ENCODE results near the gene CANT1. TPM values are rescaled to one million over a fixed set of nuclear protein-coding genes. Genes with fewer than 3 reads are reported as not detected.
A peak's percentile ranks its signal among the peaks of the same experiment; 100 is the strongest.

The CANT1 gene
- total and polyA plus RNA-seq, 9 donors = 18.6 to 48.8 (median 33.8) TPM

- TF ChIP-seq EP300 (IDR thresholded peaks at IDR 0.05) (no peak), CTCF (IDR thresholded peaks at IDR 0.05) (no peak), POLR2A (IDR thresholded peaks at IDR 0.05) (no peak)
- peak overlapping the region; percentile 61 to 84 for H3K27ac ChIP-seq
- peaks cover 20% of the 10 kb centered on the region for H3K4me1 ChIP-seq (ENCODE audit: insufficient read depth)
- DNase-seq = peak; percentile 61 to 72 (median 69)
- H3K9me3 ChIP-seq = no peaks in the 10 kb centered on the region
- no peaks in the 10 kb centered on the region for H3K27me3 ChIP-seq
- no peaks in the 10 kb centered on the region for H3K36me3 ChIP-seq
- 37 to 67% (median 55%) methylated on average over 10 of the region's 10 CpGs for WGBS, 3 donors
- H3K4me3 ChIP-seq = no peak overlapping the region
- intact Hi-C loops (cut with DNase I) = no loop called here
These were observed 56.9 kb downstream of the CANT1 start for GRCh38 chr17:78952706-78953105.

GRCh38 chr17:78951967-78952551 lies 57.5 kb downstream of the CANT1 start:
- Histone ChIP-seq H3K4me1 (ENCODE audit: insufficient read depth) (peaks cover 25% of the 10 kb centered on the region), H3K27ac (peak overlapping the region; percentile 61 to 84), H3K9me3 (no peaks in the 10 kb centered on the region), H3K27me3 (no peaks in the 10 kb centered on the region), H3K4me3 (no peak overlapping the region), H3K36me3 (no peaks in the 10 kb centered on the region)
- intact Hi-C loops (cut with DNase I) = no loop called here
- 16 to 32% (median 17%) methylated on average over 12 of the region's 12 CpGs for WGBS, 3 donors
- TF ChIP-seq POLR2A (IDR thresholded peaks at IDR 0.05) = no peak
- no peak for TF ChIP-seq EP300 (IDR thresholded peaks at IDR 0.05)
- no peak for TF ChIP-seq CTCF (IDR thresholded peaks at IDR 0.05)
- DNase-seq = peak in 3 of 5 donors; percentile 67 to 74 (median 73)

- H3K9me3 ChIP-seq = no peaks in the 10 kb centered on the region
- DNase-seq = no peak
- H3K4me1 ChIP-seq (ENCODE audit: insufficient read depth) = peaks cover 33% of the 10 kb centered on the region
- TF ChIP-seq POLR2A (IDR thresholded peaks at IDR 0.05) (no peak), CTCF (IDR thresholded peaks at IDR 0.05) (no peak), EP300 (IDR thresholded peaks at IDR 0.05) (no peak)
- no peak overlapping the region for H3K4me3 ChIP-seq
- H3K27ac ChIP-seq = no peak overlapping the region
- 95 to 100% (median 97%) methylated on average over 2 of the region's 2 CpGs for WGBS, 3 donors
- intact Hi-C loops (cut with DNase I) = no loop called here
- no peaks in the 10 kb centered on the region for H3K27me3 ChIP-seq
- H3K36me3 ChIP-seq = no peaks in the 10 kb centered on the region
These were observed 58.7 kb downstream of the CANT1 start for GRCh38 chr17:78950870-78951269.

DNA sequence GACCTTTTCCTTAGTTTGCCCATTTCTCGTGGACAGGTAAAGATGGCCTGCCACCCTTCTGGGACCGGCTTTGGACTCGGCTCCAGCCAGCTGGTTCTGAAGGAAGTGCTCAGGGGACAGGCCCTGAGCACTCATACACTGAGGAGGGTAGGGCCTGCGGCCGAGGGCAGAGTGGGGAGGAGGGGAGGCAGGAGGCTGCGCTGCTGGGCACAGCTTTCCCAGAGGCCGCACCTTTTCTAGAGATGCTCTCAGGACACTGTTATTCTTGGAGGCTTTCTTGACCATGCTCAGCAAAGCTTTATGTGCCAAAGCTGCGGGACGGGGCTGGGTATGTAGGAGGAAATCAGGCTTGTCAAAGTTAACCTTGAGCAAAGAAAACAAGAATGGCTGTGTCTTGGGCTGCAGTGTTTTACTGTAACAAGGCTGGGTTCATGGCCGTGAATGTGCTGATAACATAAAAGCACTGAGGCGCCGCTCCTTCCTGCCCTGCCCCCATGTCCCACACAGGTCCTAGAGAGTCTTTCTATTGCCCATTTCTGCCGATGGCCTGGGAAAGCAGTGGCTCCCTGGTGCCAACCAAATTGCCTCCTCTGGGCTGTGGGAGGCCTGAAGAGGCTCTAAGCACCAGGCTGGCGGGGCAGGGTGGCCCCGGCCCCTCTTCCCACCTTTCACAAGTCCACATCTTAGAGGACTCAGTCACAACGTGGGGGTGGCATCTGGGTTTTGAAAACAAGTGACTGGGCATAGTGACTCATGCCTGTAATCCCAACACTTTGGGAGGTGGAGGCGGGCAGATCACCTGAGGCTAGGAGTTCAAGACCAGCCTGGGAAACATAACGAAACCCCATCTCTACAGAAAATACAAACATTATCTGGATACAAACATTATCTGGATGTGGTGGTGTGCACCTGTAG lies 62.1 kb downstream of the CANT1 start:
- TF ChIP-seq EP300 (IDR thresholded peaks at IDR 0.05) (no peak), POLR2A (IDR thresholded peaks at IDR 0.05) (no peak), CTCF (IDR thresholded peaks at IDR 0.05) (no peak)
- Histone ChIP-seq H3K4me1 (ENCODE audit: insufficient read depth) (peaks cover 19% of the 10 kb centered on the region), H3K27ac (peak overlapping the region; percentile 39 to 86), H3K4me3 (no peak overlapping the region), H3K9me3 (no peaks in the 10 kb centered on the region), H3K36me3 (no peaks in the 10 kb centered on the region), H3K27me3 (no peaks in the 10 kb centered on the region)
- 21 to 30% (median 28%) methylated on average over 18 of the region's 18 CpGs for WGBS, 3 donors
- intact Hi-C loops (cut with DNase I) = no loop called here
- peak; percentile 71 to 83 (median 76) for DNase-seq

Data from ovary (tissue), 9 donors.